ENCODE measurements around the gene RNF138.
"Not testable (repeated sequence)": the region's sequence is repeated elsewhere in the genome, so short reads cannot be mapped to it uniquely, and the experiment has no call there.

The RNF138 gene

DNA sequence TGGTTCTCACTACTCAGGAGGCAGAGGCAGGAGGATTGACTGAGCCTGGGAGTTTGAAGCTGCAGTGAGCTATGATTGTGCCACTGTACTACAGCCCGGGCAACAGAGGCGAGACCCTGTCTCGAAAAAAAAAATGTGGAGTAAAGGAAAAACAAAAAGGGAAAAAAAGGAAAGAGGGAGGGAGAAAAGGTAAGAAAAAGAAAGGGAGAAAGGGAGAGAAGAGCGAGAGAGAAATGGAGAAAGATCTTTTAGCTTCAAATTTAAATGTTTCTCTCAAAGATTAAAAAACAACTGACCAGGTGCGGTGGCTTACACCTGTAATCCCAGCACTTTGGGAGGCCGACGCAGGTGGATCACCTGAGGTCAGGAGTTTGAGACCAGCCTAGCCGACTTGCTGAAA, 7.9 kb upstream of the RNF138 start:
- Histone ChIP-seq H3K79me2 (ENCODE audit: insufficient read depth, low read length) (no peaks in the 10 kb centered on the region), H3F3A (ENCODE audit: low read depth) (peaks cover 6% of the 10 kb centered on the region; the same call in 1 of the 2 replicates), H3K9me3 (ENCODE audit: insufficient read depth, low read depth, low read length) (no peaks in the 10 kb centered on the region), H3K9ac (ENCODE audit: low read depth, low read length, poor library complexity, severe bottlenecking) (no peak overlapping the region), H3K9me2 (replicated peaks; ENCODE audit: low read depth, low read length) (no peaks in the 10 kb centered on the region), H2AFZ (ENCODE audit: low read length) (no peak overlapping the region), H3K4me1 (ENCODE audit: insufficient read depth, low read length, poor library complexity, severe bottlenecking) (peaks cover 23% of the 10 kb centered on the region), H3K4me2 (ENCODE audit: low read depth, low read length, poor library complexity, severe bottlenecking) (no peak overlapping the region), H4K20me1 (ENCODE audit: insufficient read depth, low read length, poor library complexity, severe bottlenecking) (no peaks in the 10 kb centered on the region), H3K4me3 (ENCODE audit: low read length, poor library complexity, severe bottlenecking) (no peak overlapping the region), H3K27me3 (ENCODE audit: insufficient read depth, low read length, poor library complexity, severe bottlenecking) (no peaks in the 10 kb centered on the region), H3K36me3 (ENCODE audit: insufficient read depth, low read length) (no peaks in the 10 kb centered on the region)
- TF ChIP-seq EZH2phosphoT487 (IDR thresholded peaks at IDR 0.05; ENCODE audit: borderline replicate concordance) = no peak
- TF ChIP-seq, protein P1, sequence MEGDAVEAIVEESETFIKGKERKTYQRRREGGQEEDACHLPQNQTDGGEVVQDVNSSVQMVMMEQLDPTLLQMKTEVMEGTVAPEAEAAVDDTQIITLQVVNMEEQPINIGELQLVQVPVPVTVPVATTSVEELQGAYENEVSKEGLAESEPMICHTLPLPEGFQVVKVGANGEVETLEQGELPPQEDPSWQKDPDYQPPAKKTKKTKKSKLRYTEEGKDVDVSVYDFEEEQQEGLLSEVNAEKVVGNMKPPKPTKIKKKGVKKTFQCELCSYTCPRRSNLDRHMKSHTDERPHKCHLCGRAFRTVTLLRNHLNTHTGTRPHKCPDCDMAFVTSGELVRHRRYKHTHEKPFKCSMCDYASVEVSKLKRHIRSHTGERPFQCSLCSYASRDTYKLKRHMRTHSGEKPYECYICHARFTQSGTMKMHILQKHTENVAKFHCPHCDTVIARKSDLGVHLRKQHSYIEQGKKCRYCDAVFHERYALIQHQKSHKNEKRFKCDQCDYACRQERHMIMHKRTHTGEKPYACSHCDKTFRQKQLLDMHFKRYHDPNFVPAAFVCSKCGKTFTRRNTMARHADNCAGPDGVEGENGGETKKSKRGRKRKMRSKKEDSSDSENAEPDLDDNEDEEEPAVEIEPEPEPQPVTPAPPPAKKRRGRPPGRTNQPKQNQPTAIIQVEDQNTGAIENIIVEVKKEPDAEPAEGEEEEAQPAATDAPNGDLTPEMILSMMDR (conservative IDR thresholded peaks at IDR 0.05; ENCODE audit: low read length) = no peak

DNA sequence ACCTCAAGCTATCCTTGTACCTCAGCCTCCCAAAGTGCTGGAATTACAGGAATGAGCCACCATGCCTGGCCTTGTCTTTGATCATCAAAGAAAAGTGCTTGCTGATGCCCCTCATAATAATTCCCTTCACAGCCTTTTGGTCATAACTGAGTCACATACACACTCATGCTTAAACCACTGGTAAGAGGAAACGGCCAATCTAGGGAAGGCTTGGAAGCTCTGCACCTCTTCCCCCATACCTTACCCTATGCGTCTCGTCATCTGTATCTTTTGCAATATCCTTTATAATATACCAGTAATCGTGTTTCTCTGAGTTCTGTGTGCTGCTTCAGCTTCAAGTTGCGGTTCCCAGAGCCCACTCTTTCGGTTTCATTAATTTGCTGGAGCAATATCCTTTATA, 4.8 kb upstream of the RNF138 start:
- no peaks in the 10 kb centered on the region for H3K27me3 ChIP-seq (ENCODE audit: insufficient read depth, low read length, poor library complexity, severe bottlenecking)
- H3K36me3 ChIP-seq (ENCODE audit: insufficient read depth, low read length) = no peaks in the 10 kb centered on the region
- H3K9me2 ChIP-seq (replicated peaks; ENCODE audit: low read depth, low read length) = no peaks in the 10 kb centered on the region
- H3K4me3 ChIP-seq (ENCODE audit: low read length, poor library complexity, severe bottlenecking) = no peak overlapping the region
- H3K9ac ChIP-seq (ENCODE audit: low read depth, low read length, poor library complexity, severe bottlenecking) = no peak overlapping the region
- no peaks in the 10 kb centered on the region for H4K20me1 ChIP-seq (ENCODE audit: insufficient read depth, low read length, poor library complexity, severe bottlenecking)
- H3K79me2 ChIP-seq (ENCODE audit: insufficient read depth, low read length) = peaks cover 5% of the 10 kb centered on the region; the same call in 1 of the 2 replicates
- peaks cover 6% of the 10 kb centered on the region; the same call in 1 of the 2 replicates for H3F3A ChIP-seq (ENCODE audit: low read depth)
- TF ChIP-seq, protein P1 (conservative IDR thresholded peaks at IDR 0.05; ENCODE audit: low read length) = no peak
- no peak for TF ChIP-seq EZH2phosphoT487 (IDR thresholded peaks at IDR 0.05; ENCODE audit: borderline replicate concordance)
- peaks cover 23% of the 10 kb centered on the region for H3K4me1 ChIP-seq (ENCODE audit: insufficient read depth, low read length, poor library complexity, severe bottlenecking)
- H2AFZ ChIP-seq (ENCODE audit: low read length) = no peak overlapping the region
- no peaks in the 10 kb centered on the region for H3K9me3 ChIP-seq (ENCODE audit: insufficient read depth, low read depth, low read length)
- no peak overlapping the region for H3K4me2 ChIP-seq (ENCODE audit: low read depth, low read length, poor library complexity, severe bottlenecking)

DNA sequence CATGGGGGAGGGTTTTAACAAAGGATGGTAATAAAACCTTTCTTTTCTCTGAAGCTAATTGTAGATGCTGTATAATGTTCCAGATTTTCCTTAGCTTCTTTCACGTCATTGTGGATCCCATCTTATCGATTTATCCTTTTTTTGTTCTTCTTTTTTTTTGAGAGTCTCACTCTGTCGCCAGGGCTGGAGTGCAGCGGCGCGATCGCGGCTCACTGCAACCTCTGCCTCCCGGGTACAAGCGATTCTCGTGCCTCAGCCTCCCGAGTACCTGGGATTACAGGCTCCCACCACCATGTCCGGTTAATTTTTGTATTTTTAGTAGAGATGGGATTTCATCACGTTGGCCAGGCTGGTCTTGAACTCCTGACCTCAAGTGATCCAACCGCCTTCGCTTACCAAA, 843 bp upstream of the RNF138 start:
- not testable (repeated sequence) for H3K9me2 ChIP-seq (replicated peaks; ENCODE audit: low read depth, low read length); H2AFZ ChIP-seq (ENCODE audit: low read length); H3K36me3 ChIP-seq (ENCODE audit: insufficient read depth, low read length); H3K9me3 ChIP-seq (ENCODE audit: insufficient read depth, low read depth, low read length); H3F3A ChIP-seq (ENCODE audit: low read depth); H3K27me3 ChIP-seq (ENCODE audit: insufficient read depth, low read length, poor library complexity, severe bottlenecking)
- Histone ChIP-seq H4K20me1 (ENCODE audit: insufficient read depth, low read length, poor library complexity, severe bottlenecking) (peaks cover 33% of the 10 kb centered on the region), H3K79me2 (ENCODE audit: insufficient read depth, low read length) (peaks cover 39% of the 10 kb centered on the region), H3K4me1 (ENCODE audit: insufficient read depth, low read length, poor library complexity, severe bottlenecking) (peaks cover 22% of the 10 kb centered on the region), H3K4me3 (ENCODE audit: low read length, poor library complexity, severe bottlenecking) (peak overlapping the region; percentile 98), H3K4me2 (ENCODE audit: low read depth, low read length, poor library complexity, severe bottlenecking) (peak overlapping the region; percentile 86), H3K9ac (ENCODE audit: low read depth, low read length, poor library complexity, severe bottlenecking) (peak overlapping the region; percentile 96)

DNA sequence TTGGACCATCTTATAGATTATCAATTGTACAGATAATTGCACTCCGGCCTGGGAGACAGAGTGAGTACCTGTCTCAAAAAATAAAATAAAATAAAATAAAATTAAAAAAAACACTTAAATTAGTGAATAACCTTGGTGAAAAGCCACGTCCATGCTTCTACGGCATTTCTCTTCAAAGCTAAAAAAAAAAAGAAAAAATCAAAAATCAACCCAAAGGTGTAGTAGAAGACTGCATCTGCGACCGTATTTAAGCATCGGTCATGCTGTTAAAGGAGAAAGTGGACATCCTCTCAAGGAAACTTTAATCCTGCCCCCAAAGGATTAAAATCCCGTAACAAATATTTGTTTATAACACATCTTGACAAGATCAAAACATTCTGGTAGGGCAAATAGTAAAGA, 350 bp upstream of the RNF138 start:
- H4K20me1 ChIP-seq (ENCODE audit: insufficient read depth, low read length, poor library complexity, severe bottlenecking) = peaks cover 38% of the 10 kb centered on the region
- peak overlapping the region; percentile 86 for H3K4me2 ChIP-seq (ENCODE audit: low read depth, low read length, poor library complexity, severe bottlenecking)
- no peaks in the 10 kb centered on the region for H3K27me3 ChIP-seq (ENCODE audit: insufficient read depth, low read length, poor library complexity, severe bottlenecking)
- peaks cover 11% of the 10 kb centered on the region; the same call in 1 of the 2 replicates for H3K36me3 ChIP-seq (ENCODE audit: insufficient read depth, low read length)
- peak overlapping the region; percentile 96 for H3K9ac ChIP-seq (ENCODE audit: low read depth, low read length, poor library complexity, severe bottlenecking)
- peak overlapping the region; percentile 87 for H2AFZ ChIP-seq (ENCODE audit: low read length)
- no peaks in the 10 kb centered on the region for H3K9me2 ChIP-seq (replicated peaks; ENCODE audit: low read depth, low read length)
- TF ChIP-seq, protein P1 (conservative IDR thresholded peaks at IDR 0.05; ENCODE audit: low read length) = no peak
- no peaks in the 10 kb centered on the region for H3K9me3 ChIP-seq (ENCODE audit: insufficient read depth, low read depth, low read length)
- H3K79me2 ChIP-seq (ENCODE audit: insufficient read depth, low read length) = peaks cover 44% of the 10 kb centered on the region
- H3K4me3 ChIP-seq (ENCODE audit: low read length, poor library complexity, severe bottlenecking) = peak overlapping the region; percentile 98
- H3F3A ChIP-seq (ENCODE audit: low read depth) = no peaks in the 10 kb centered on the region
- peaks cover 24% of the 10 kb centered on the region for H3K4me1 ChIP-seq (ENCODE audit: insufficient read depth, low read length, poor library complexity, severe bottlenecking)
